Stimulated activated CD4-positive, alpha-beta T cell treated with anti-CD3 and anti-CD28 coated beads, TNF-alpha, amount 100 ng/mL, for 4 hours (primary cell): ENCODE data around the gene TYW5.
"Not testable (repeated sequence)": the region's sequence is repeated elsewhere in the genome, so short reads cannot be mapped to it uniquely, and the experiment has no call there.

Experiments used
- DNase-seq, 3 experiments: peaks; one replicate each; pipeline ENCODE4 v3.0.0-alpha.2; 2020; ENCODE audit warnings: low read depth in 3 of 3

TYW5 gene

DNA sequence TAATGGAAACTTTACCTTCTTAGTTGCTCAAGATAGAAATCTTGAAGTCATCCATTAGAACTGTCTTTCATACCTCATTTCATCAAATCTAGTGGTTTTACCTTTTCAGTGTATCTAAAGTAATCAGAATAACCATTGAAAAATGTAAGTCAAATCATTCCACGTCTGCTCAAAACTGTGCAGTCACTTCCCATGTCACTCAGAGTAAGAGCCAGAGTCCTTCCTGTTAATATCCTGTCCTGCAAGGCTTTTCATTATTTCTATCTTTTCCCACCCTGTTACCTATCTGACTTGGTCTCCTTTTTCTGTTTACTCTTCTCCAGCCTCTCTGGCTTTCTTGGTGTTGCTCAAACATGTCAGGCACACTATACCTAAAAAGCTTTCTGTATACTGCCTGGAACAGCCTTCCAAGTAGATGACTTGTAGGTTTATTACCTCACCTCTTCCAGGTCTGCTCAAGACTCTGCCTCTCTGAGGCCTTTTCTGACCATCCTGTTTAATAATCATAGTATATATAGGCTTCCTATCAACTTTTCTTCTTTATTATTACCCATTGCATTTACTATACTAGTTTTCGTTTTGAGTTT is 40.8 kb downstream of the TYW5 start:
- DNase-seq = no peak

DNA sequence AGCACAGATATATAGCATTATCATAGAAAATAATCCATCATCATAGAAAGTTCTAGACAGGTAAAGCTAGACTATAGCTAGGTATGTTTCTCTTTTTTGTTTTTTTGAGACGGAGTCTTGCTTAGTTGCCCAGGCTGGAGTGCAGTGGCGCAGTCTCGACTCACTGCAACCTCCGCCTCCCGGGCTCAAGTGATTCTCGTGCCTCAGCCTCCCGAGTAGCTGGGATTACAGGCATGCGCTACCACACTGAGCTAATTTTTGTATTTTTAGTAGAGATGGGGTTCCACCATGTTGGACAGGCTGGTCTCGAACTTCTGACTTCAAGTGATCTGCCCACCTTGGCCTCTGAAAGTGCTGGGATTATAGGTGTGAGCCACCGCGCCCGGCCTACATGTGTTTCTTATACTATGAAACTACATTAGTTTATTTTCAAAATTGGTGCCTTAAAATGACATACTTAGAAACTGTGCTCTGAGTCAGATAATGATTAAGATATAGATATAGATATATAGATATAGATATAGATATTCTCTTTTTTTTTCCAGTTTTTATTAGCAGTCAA is 42.7 kb downstream of the TYW5 start:
- DNase-seq = not testable (repeated sequence)

DNA sequence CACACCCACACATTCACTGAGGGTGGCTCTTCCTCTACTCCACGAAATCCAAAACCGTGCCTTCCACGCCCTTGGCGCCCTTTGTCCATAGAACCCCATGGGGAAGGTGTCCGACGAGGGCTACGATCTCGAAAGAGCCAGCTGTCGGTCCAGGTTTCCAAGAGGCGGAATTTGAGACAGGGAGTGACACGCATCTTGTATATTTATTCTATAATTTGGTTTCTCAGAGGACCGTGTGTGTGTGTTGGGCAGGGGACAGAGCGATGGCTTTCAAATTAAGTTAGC is 43.5 kb downstream of the TYW5 start:
- DNase-seq = no peak

DNA sequence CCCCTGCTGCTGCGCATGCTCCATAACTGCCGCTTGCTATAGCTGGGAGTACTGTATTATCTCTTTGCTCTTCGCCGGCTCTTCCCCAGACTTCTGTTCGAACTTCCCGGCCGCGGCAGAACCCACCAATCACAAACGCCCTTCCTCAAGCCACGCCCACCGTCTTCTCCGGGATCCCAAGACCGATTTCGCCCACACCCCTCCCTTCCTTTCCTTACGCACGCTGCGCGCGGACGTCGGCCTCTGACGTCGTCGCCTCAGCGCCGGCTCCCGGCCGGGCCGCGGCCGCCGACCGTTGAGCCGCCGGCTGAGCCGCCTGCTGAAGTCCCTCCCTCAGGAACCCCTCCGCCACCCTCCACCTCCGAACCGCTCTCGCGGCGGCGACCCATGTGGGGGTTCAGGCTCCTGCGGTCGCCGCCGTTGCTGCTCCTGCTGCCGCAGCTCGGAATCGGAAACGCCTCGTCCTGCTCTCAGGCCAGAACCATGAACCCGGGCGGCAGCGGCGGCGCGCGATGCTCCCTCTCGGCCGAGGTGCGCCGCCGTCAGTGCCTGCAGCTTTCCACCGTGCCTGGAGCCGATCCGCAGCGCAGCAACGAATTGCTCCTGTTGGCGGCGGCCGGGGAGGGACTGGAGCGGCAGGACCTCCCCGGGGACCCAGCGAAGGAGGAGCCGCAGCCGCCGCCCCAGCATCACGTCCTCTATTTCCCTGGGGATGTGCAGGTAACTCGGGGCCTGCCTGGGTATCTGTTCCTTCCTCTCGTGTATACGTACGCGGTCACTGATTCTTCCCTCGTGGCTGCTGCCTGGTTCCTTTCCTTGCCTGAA is 44.0 kb downstream of the TYW5 start, which contains the start of gene C2orf69:
TSS of gene C2orf69 (plus strand) at position 242 of the 825 bp plus-strand sequence. CDS start at position 388, 146 bp downstream.
- peak; percentile 83 to 88 (median 86) for DNase-seq

DNA sequence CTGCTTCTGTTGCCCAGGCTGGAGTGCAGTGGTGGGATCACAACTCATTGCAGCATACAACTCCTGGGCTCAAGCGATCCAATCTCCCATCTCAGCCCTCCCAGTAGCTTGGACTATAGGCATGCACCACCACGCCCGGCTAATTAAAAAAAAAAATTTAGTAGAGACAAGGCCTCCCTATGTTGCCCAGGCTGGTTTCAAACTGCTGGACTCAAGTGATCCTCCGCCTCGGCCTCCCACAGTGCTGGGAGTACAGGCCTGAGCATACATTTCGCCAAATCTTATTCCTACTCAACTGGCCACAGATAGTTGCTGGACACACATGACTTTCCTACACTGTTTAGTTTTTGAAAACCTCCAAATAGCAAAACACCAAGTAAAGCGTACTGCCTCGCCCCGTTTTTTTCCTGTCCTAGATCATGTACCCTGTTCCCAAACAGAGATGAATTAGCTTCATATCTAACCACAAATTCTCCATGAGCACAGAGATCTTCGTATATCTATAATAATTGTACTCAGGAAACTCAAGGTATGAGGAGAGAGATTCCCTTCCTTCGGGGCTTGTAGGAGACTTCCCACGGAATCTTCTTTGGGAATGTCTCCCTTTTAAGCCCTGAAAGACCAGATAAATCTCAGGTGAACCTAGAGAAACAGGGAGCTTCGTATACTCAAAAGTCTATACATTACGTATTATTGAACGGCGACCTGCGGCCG is 44.8 kb downstream of the TYW5 start:
- DNase-seq = no peak

DNA sequence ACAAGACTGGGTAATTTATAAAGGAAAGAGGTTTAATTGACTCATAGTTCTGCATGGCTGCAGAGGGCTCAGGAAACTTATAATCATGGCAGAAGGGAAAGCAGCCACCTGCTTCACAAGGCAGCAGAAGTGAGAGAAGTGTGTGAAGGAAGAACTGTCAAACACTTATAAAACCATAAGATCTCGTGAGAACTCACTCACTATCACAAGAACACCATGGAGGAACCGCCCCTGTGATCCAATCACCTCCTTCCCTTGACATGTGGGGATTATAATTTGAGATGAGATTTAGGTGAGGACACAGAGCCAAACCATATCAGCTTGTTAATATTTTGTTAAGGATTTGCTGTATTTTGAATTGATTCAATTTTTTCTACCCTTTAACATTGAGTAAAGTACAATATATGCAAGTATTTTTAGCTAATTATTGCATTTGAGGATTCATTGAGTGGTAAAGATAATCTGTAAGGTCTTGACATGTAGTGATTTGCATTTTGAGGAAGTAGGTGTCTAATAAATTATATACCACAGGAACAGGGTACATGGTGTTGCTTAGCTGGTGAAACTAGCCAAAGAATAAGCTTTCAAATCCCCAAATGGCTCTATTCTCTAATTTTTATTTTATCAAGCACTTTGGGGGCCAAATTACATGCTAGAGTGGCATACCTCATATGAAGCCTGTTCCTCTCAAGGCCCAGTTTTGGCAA is 48.1 kb downstream of the TYW5 start:
- no peak for DNase-seq

DNA sequence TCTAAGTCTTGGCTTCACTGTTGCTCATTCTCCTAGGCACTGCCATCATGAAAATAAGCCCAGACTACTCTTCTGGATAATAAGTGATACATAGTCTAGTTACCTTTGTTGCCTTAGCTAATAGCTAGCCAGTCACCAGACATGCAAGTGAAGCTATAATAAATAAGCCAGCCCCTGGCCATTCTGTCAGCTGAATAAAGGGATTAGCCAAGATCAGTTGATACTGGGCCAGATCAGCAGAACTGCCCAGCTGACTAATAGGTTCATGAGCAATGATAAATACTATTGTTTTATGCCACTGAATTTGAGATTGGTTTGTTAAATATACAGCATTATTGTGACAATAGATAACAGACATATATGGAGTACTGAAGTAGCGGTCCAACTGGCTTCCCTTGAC is 52.2 kb downstream of the TYW5 start:
- no peak for DNase-seq

DNA sequence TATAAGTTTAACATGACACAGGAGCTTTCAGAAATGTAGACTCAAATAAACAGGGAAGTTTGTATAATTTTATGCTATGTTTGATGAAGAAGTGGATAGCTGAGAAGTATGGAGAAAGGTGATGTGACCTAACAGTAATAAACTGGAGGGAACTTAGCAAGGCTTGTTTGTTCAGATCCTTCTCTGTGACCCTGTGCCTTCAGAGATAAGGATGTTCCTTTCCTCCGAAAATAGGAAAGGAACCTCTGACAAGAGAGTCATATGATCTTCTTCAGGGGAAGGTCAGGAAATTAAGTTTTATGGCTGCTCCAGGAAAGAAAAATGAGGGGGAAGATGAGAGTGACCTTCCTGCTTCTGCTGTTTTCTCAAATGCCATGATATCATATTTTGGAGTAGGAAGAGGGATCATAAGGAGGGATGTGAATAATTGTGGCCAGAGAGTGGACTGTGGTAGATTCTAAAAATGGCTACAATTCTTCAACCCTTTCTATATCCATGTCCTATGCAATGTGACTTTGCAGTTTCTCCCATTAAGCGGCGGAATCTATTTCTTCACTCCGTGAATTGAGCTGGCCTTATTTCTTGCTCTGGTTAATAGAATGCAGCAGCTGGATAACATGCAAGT is 52.7 kb downstream of the TYW5 start:
- no peak for DNase-seq

DNA sequence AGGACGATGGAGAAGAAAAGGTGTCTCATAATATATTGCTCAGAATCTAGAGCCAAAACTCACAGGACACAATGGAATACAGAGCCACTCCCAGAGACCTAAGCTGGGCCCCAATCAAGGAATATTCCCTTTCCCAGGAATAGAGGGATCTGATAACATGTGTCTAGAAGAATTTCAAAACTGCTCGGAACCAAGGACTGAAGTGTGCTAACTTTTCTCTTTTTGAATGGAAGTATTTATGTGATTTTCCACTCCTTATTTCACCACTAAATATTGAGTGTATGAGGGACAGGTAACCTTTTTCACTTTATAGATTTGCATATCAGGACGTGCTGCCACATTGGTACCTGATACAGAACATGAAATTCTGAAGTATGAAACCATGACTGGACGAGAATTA is 53.3 kb downstream of the TYW5 start:
- no peak for DNase-seq

DNA sequence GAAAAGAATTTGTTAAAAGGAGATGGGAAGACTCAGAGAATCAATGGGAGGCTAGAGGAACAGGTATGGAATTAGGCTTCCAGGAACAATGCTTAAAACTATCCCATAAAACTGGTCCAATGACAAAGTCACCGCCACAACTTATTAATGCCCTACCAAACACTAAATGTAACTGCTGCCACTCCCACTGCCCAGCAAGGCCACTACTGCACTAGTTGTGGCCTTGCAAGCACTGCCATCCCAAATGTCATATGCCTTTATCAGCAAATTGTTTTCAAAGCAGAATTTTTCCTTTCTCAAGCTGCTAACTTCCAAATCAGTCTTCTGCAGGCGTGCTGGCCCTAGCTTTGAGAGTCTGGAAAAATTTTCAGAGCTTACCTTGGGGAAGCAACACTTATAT is 58.7 kb downstream of the TYW5 start:
- DNase-seq = no peak

DNA sequence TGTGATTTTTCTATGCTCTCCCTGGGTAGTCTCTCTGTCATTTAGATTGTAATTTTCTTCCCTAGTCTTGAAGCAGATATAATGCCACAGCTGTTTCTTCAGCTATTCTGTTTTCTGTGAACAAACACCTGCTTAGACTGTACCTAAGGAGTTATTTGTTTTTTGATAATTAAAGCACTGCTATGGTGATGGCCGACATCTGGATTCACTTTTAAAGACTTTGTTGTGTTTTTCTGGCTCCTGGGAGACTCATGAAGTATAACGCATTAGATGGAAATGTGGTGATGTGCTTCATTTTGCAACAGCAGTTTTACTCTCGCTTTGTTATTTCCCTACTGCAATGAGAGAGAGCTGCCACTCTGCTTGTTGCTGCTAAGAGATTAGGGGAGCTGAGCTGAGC is 59.9 kb downstream of the TYW5 start:
- no peak for DNase-seq

DNA sequence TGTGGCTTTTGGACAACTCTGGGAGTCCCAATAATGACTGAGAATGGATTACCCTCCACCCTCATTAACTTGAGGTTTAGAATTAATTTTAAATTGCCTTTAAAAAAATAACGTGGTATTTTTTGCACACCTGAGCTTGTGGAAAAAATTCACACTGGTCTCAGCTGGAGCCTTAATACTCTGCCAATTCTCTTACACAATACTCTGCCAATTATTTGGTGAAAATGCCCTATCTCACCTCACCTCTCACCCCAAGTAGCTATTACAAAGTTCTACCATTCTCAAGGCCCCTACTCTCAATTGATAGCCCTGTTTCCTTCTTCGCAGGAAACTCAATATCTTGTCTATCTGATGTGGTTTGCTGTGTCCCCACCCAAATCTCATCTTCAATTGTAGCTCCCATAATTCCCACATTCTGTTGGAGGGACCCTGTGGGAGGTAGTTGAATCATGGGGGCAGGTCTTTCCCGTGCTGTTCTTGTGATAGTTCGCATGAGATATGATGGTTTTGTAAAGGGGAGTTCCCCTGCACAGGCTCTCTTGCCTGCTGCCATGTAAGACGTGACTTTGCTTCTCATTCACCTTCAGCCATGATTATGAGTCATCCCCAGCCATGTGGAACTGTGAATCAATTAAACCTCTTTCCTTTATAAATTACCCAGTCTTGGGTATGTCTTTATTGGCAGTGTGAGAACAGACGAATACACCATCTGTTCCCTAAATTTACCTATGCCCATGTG is 71.6 kb downstream of the TYW5 start:
- no peak for DNase-seq

DNA sequence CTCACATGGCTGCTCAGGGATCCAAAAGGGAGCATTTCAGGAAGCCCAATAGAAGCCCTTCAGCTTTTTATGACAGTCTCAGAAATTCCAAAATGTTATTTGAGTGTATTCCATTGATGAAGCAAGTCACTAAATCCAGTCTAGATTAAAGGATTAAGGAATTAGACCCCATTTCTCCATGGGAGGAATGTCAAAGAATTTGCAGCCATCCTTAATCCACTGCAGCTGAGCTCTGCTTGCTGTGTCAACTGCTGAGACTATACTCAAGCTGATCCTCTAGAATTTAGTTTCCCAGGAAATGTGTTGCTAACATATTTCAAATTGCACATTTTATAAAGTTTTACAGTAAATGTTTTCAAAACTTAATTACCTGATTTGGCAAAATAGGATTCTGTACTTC is 72.6 kb downstream of the TYW5 start:
- no peak for DNase-seq
